Activated CD4-positive, alpha-beta T cell treated with anti-CD3 and anti-CD28 coated beads for 48 hours (primary cell): ENCODE data around the gene SRRM4.

Experiments
- DNase-seq: peaks from one replicate; pipeline ENCODE4 v3.0.0-alpha.2; 2020

Gene SRRM4

DNA sequence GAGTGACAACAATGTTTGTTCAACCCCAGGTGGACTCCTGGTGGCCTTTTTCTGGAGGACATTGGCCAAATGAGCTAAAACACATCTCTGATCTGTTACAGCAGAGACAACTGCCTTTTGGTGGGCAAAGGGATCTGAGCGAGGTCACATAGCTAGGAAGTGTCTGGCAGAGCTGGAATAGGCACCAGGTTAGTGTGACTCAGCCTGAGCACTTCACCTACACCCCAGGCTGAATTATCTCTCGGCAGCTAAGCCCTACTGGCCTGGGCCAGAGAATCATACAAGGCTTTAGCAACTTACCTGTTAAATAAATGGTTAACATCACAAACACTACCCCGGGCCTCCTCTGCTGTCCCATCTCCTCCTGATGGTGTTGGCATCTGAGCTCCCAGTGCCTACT is 147.2 kb downstream of the SRRM4 start:
- no peak for DNase-seq

GRCh38 chr12:119129827-119130434 is 148.6 kb downstream of the SRRM4 start:
- no peak for DNase-seq

- no peak for DNase-seq
These were observed 149.2 kb downstream of the SRRM4 start for GRCh38 chr12:119130523-119130922.

- no peak for DNase-seq
These were observed 153.1 kb downstream of the SRRM4 start for GRCh38 chr12:119134284-119135072.

DNA sequence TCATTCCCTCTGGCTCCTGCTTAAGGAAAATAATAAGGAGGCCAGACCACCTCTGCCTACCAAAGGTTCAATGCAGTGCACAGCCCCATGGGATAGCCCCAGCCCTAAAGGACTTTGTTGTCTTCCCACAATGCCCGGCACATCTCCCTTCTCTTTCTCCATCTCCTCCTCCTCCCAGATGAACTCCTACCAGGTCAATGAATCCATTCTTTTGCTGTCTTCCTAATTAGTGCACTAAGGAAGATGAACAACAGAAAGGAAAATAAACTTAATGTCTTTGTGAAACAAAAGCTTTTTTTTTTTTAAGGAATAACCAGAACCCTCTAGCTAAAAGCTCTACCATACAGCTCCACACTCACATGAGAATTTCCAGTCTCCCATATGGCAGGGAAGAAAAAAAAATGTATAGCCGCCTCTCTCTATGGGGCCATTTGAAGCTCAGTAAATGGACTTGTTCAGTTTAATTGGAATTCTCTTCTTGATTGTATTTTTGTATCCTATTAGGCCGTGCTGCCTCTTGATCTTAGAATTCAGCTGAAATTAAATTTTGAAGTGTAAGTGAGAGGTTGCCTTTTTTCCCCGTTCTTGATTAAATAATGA is 155.6 kb downstream of the SRRM4 start:
- no peak for DNase-seq

- DNase-seq = no peak
These were observed 158.1 kb downstream of the SRRM4 start for GRCh38 chr12:119139448-119139847.

DNA sequence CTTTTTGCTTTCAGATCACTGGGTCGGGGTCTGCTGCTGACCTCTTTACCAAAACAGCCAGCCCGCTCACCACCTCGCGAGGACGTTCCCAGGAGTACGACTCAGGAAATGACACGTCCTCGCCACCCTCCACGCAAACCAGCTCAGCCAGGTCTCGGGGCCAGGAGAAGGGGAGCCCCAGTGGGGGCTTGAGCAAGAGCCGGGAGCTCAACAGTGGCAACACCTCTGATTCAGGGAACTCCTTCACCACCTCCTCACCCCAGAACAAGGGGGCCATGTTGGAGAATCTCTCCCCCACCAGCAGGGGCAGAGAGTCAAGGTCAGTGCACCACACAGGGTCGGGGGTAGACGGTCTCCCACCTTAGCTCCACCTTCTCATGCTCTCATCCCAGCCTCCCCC is 164.0 kb downstream of the SRRM4 start:
- DNase-seq = no peak

DNA sequence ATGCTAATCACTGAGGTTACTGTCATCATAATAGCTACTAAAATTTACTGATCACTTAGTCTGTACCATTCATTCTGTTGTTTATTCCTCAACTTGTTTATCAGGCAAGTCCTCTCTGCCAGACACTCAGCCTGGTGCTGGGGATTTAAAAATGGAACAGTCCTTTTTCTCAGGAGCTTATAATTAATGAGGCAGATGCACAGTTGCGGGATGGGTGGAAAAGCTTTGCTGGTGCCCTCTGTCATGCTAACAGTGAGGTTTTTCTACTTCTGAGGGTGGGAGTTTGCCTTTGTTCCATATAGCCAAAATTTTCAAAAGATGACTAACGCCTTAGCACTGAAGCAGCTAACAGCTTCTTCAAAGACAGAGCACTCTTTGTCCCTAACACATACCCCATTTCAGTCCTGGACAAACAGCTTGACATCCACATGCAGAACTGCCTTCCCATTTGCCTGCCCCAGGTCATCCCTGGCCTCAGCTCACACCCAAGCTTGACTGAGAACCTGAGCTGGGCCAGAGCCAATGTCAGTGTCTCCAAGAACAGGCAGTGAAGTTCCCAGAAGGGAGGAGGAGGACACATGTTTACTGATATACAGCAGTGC is 166.6 kb downstream of the SRRM4 start:
- no peak for DNase-seq

DNA sequence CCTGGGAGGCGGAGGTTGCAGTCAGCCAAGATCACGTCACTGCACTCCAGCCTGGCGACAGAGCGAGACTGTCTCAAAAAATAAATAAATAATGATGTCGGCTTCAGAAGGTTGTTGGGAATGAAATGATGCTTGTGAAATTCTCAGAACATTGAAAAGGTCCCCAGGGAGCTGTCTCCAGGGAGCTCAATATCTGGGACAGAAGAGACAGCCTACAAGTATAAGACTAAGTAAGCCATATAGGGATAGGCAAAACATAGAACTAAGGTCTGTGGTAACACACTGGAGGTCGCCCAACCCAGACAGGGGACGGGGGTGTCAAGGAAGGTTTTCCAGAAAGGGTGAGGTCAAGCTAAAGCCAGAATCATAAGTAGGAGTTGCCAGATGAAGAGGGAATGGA is 167.9 kb downstream of the SRRM4 start:
- no peak for DNase-seq

GRCh38 chr12:119151445-119152026 is 170.2 kb downstream of the SRRM4 start:
- no peak for DNase-seq

DNA sequence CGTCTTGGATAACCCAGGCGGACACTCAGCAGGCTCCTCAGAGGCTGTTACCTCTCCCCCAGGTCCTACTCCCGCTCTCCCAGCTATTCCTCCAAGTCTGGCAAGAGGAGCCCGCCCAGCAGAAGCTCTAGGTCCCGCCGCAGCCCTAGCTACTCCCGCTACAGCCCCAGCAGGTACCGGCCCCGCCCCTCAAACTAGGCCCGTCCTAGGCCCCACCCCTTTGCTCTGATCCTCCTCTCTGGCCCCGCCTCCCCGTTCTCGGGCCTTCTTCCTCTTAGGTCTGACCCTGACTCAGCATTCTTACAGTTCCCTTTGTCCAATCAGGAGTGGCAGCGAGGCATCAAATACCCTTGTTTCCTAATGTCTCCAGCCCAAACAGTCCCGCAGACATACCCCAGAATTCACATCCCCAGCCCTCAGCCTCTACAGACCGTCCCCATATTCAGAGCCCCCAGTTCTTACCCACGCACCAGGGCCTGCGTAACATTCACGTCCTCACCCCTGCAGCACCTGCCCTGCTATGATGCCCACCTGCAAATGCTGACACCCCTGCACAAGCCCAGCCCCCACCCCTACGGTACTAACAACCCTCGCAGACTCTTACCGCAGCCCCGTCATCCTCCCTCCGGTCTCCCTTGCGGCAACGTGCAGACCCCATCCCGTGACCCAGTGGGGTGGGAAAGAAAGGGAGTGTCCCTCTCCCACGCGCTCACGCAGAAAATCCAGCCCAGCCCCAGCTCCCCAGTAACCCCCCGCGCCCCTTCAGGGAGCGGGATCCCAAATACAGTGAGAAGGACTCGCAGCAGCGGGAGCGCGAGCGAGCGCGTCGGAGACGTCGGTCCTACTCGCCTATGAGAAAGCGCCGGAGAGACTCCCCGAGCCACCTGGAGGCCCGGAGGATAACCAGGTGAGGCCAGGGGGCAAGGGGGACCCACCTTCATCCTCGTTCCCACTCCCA is 172.4 kb downstream of the SRRM4 start:
- DNase-seq = peak; percentile 43

- DNase-seq = peak; percentile 26
These were observed 173.1 kb downstream of the SRRM4 start for GRCh38 chr12:119154435-119154818.

GRCh38 chr12:119156401-119157044 is 175.2 kb downstream of the SRRM4 start:
- DNase-seq = no peak

GRCh38 chr12:119157528-119157927 is 176.2 kb downstream of the SRRM4 start:
- no peak for DNase-seq

GRCh38 chr12:119157978-119158377 is 176.6 kb downstream of the SRRM4 start:
- DNase-seq = no peak

DNA sequence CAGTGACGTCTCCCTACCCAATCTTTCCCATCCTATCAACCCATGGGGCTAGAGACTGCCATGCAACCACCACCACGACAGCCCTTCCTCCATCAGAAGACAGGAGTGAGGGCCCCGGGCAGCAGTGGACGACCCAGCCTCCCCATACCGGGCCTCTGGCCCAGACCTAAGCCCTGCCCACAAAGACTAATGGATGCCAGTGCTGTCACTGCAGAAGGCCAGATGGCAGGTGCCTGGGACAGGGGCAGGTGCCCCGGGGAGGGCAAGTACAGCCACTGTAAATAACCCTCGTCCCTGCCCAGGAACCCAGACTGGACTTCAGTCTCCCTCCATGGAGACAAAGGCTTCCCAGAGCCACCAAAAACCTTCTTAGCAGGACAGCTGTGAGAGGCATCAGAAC is 177.1 kb downstream of the SRRM4 start:
- no peak for DNase-seq

DNA sequence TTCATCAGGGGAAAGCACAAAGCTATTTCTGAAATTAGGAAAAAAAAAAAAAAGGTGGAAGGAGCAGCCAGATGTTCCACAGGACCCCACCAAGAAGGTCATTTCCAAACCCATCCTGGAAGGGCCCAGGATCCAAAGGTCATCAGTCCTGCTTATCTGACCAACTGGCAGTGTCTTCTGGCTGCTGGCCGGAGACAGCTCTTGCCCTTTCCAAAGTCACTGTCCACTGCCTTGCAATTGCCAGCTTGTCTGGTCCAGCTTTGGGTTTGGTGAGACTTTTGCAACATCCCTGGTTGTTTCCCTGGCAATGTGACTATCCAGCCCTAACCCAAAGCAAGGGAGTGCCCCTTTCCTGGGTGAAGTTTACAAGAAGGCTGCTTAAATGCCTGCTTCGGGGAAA is 178.5 kb downstream of the SRRM4 start:
- DNase-seq = no peak

DNA sequence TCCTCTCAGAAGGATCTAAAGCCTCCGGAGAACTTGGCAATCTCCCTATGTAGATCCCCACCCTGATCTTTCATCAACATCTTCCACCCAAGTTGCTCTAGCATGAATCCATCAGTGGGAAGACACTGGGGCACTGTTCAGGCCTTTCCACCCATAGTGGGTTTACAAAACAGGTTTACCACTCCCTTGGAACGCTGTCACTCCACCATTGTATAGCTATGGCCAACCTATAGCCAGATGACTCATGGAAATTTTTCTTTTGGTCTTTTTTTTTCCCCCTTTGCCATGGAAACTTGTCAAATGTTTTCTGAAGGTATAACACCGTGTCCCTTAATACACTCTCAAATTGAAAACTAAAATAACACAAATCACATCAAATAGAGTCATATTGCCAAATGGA is 186.6 kb downstream of the SRRM4 start:
- DNase-seq = no peak

GRCh38 chr12:119168721-119169120 is 187.4 kb downstream of the SRRM4 start:
- DNase-seq = no peak

DNA sequence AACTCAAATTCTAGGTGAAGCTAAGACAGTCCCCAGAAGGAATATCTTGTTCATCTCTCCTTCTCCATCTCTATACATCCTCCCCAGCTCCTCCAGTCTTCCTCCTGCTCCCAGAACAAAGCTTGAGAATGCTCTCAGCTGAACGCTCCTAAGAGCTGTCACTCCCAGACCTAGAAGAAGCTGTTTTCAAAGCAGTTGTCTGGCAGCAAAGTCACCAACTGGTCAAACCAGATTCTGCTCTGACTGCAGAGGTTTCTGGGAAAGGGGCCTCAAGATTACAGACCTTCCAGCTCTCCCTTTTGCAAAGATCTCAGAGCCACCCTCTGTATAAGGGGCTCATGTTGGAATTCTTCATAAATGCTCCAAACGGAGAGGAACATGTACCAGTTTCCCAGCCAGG is 187.8 kb downstream of the SRRM4 start:
- no peak for DNase-seq

DNA sequence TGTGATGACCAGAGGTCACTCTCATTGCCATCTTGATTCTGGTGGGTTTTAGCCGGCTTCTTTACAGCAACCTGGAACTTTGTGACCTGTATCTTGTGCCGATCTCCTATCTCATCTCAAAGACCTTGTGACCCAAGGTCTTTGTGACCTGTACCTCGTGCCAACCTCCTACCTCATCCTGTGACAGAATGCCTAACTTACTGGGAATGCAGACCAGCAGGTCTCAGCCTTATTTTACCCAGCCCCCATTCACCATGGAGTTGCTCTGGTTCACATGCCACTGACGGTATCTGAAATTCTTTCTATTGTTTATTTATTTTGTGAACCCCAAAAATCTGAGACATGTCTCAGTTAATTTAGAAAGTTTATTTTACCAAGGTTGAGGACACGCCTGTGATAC is 189.9 kb downstream of the SRRM4 start:
- DNase-seq = no peak
